IMR-90 (cell line): ENCODE results near the gene C2orf92. TPM values are rescaled to one million over a fixed set of nuclear protein-coding genes. Genes with fewer than 3 reads are reported as not detected.

Experiments used
- ATAC-seq: fragments of 200-7000 bp; cut with Tn5 transposase; 2 replicates; pipeline ENCODE4 v1.9.1; 2020; ENCODE audit warnings: low read depth, mild to moderate bottlenecking, moderate library complexity
- BruUV-seq: library from RNA; stranded (reverse); fragments of 400-500 nt; replicated peaks from 2 replicates; lab custom pipeline; 2021; lab: Mats Ljungman, UMichigan
- CTCF ChIA-PET: fragments of 300-600 bp; formaldehyde crosslinking; extraction: SDS; loops from one replicate; lab custom pipeline; 2021; ENCODE audit warnings: antibody characterized with exemption; lab: Yijun Ruan, JAX
- POLR2A ChIA-PET: fragments of 300-600 bp; sonication (Branson Sonifier 250); formaldehyde crosslinking; loops from one replicate; lab custom pipeline; 2022; ENCODE audit warnings: antibody characterized with exemption; ENCODE audit not compliant: unreplicated experiment; lab: Charles Lee
- DNase-seq: peaks from one replicate; pipeline ENCODE4 v3.0.0; 2013
- H2AFZ ChIP-seq: replicated peaks from 2 replicates; pipeline ENCODE3; 2013; ENCODE audit warnings: low read length, mild to moderate bottlenecking; ENCODE audit not compliant: poor library complexity
- H2AK5ac ChIP-seq: 2 replicates; pipeline ENCODE4 v1.6.1; 2013; ENCODE audit warnings: low read depth, low read length, inconsistent platforms
- H2AK9ac ChIP-seq: replicated peaks from 2 replicates; pipeline ENCODE3; 2013; ENCODE audit warnings: mild to moderate bottlenecking, low read depth, low read length, moderate library complexity; ENCODE audit not compliant: poor library complexity
- H2BK120ac ChIP-seq: 2 replicates; pipeline ENCODE4 v1.6.1; 2013; ENCODE audit warnings: low read depth, low read length, inconsistent platforms
- H2BK15ac ChIP-seq: 3 replicates; pipeline ENCODE4 v1.6.1; 2013; ENCODE audit warnings: low read depth, low read length, inconsistent platforms
- H2BK20ac ChIP-seq: 2 replicates; pipeline ENCODE4 v1.6.1; 2013; ENCODE audit warnings: low read depth, mild to moderate bottlenecking, inconsistent platforms, low read length, moderate library complexity
- H2BK5ac ChIP-seq: 2 replicates; pipeline ENCODE4 v1.6.1; 2013; ENCODE audit warnings: mild to moderate bottlenecking, low read depth, low read length, inconsistent platforms; ENCODE audit not compliant: poor library complexity, severe bottlenecking
- H3K14ac ChIP-seq: replicated peaks from 2 replicates; pipeline ENCODE4 v1.6.1; 2013; ENCODE audit warnings: low read depth, low read length, inconsistent platforms
- H3K18ac ChIP-seq: 2 replicates; pipeline ENCODE4 v1.6.1; 2013; ENCODE audit warnings: low read depth, low read length, control low read depth
- H3K23ac ChIP-seq: 2 replicates; pipeline ENCODE4 v1.6.1; 2013; ENCODE audit warnings: low read depth, low read length, inconsistent platforms
- H3K27ac ChIP-seq: 2 replicates; pipeline ENCODE4 v1.5.1; 2013; ENCODE audit warnings: mild to moderate bottlenecking, control low read depth, low read length; ENCODE audit not compliant: insufficient read depth
- H3K27me3 ChIP-seq: 2 replicates; pipeline ENCODE4 v1.6.1; 2013; ENCODE audit warnings: low read length; ENCODE audit not compliant: control insufficient read depth, insufficient read depth
- H3K36me3 ChIP-seq: 2 replicates; pipeline ENCODE4 v1.6.1; 2013; ENCODE audit warnings: low read length, mixed read lengths; ENCODE audit not compliant: control insufficient read depth, insufficient read depth
- H3K4ac ChIP-seq: 2 replicates; pipeline ENCODE4 v1.6.1; 2013; ENCODE audit warnings: low read depth, low read length, inconsistent platforms
- H3K4me1 ChIP-seq: 2 replicates; pipeline ENCODE4 v1.6.1; 2013; ENCODE audit warnings: low read length, mixed read lengths; ENCODE audit not compliant: control insufficient read depth, insufficient read depth
- H3K4me2 ChIP-seq: 2 replicates; pipeline ENCODE4 v1.6.1; 2013; ENCODE audit warnings: low read depth, mild to moderate bottlenecking, control low read depth, low read length, moderate library complexity
- H3K4me3 ChIP-seq: 2 replicates; pipeline ENCODE4 v1.5.1; 2013; ENCODE audit warnings: low read depth, mild to moderate bottlenecking, control low read depth, low read length, moderate library complexity; ENCODE audit not compliant: insufficient read depth
- H3K56ac ChIP-seq: 2 replicates; pipeline ENCODE4 v1.6.1; 2013; ENCODE audit warnings: low read length, inconsistent platforms; ENCODE audit not compliant: insufficient read depth; ENCODE audit errors: extremely low read depth
- H3K79me1 ChIP-seq, 2 experiments: 2 replicates each; pipeline ENCODE4 v1.6.1; 2013; ENCODE audit warnings: low read length in 2 of 2, inconsistent platforms in 1 of 2, low read depth in 1 of 2
- H3K9ac ChIP-seq: 2 replicates; pipeline ENCODE4 v1.6.1; 2013; ENCODE audit warnings: low read depth, low read length, control low read depth
- H3K9me1 ChIP-seq: 2 replicates; pipeline ENCODE4 v1.6.1; 2013; ENCODE audit warnings: low read length, inconsistent platforms; ENCODE audit not compliant: insufficient read depth
- H3K9me3 ChIP-seq: 2 replicates; pipeline ENCODE4 v1.6.1; 2013; ENCODE audit warnings: low read length; ENCODE audit not compliant: control insufficient read depth, insufficient read depth
- H4K20me1 ChIP-seq: 2 replicates; pipeline ENCODE4 v1.6.1; 2013; ENCODE audit warnings: low read length, inconsistent platforms; ENCODE audit not compliant: insufficient read depth
- H4K5ac ChIP-seq: 2 replicates; pipeline ENCODE4 v1.6.1; 2013; ENCODE audit warnings: mild to moderate bottlenecking, low read depth, low read length, control low read depth
- H4K8ac ChIP-seq, 2 experiments: 2 replicates each; pipeline ENCODE4 v1.6.1; 2013; ENCODE audit warnings: low read depth in 2 of 2, low read length in 2 of 2, control low read depth in 1 of 2, inconsistent platforms in 1 of 2
- H4K91ac ChIP-seq: 2 replicates; pipeline ENCODE4 v1.6.1; 2013; ENCODE audit warnings: low read depth, low read length, inconsistent platforms; ENCODE audit not compliant: insufficient read depth
- BHLHE40 ChIP-seq: fragments of 150-350 bp; IDR thresholded peaks from 2 replicates; pipeline ENCODE4 v1.6.1; 2016; ENCODE audit warnings: mild to moderate bottlenecking, low read depth, low read length
- CEBPB ChIP-seq: IDR thresholded peaks from 2 replicates; pipeline ENCODE4 v1.6.1; 2012; ENCODE audit warnings: low read depth, low read length, improper control_type of control experiment
- FOS ChIP-seq: fragments of 150-350 bp; IDR thresholded peaks from 2 replicates; pipeline ENCODE4 v1.6.1; 2016; ENCODE audit warnings: low read depth, low read length
- MAFK ChIP-seq: IDR thresholded peaks from 2 replicates; pipeline ENCODE4 v1.6.1; 2012; ENCODE audit warnings: low read depth, low read length, improper control_type of control experiment
- MAZ ChIP-seq: IDR thresholded peaks from 2 replicates; pipeline ENCODE4 v1.6.1; 2012; ENCODE audit warnings: low read depth, mild to moderate bottlenecking, low read length, improper control_type of control experiment, moderate library complexity, borderline replicate concordance
- MXI1 ChIP-seq: IDR thresholded peaks from 2 replicates; pipeline ENCODE4 v1.6.1; 2012; ENCODE audit warnings: low read depth, mild to moderate bottlenecking, low read length, moderate library complexity, borderline replicate concordance
- NFE2L2 ChIP-seq: fragments of 150-350 bp; IDR thresholded peaks from 2 replicates; pipeline ENCODE4 v1.6.1; 2016; ENCODE audit warnings: low read depth, mild to moderate bottlenecking, low read length
- POLR2A ChIP-seq: IDR thresholded peaks from 2 replicates; pipeline ENCODE4 v1.6.1; 2012; ENCODE audit warnings: mild to moderate bottlenecking, low read depth, low read length
- RAD21 ChIP-seq: IDR thresholded peaks from 2 replicates; pipeline ENCODE4 v1.6.1; 2012; ENCODE audit warnings: low read length, improper control_type of control experiment
- RCOR1 ChIP-seq: IDR thresholded peaks from 2 replicates; pipeline ENCODE4 v1.6.1; 2012; ENCODE audit warnings: mild to moderate bottlenecking, low read length, improper control_type of control experiment; ENCODE audit not compliant: insufficient replicate concordance
- RFX5 ChIP-seq: IDR thresholded peaks from 2 replicates; pipeline ENCODE4 v1.8.0; 2012; ENCODE audit warnings: low read depth, mild to moderate bottlenecking, low read length, moderate library complexity
- SMC3 ChIP-seq: fragments of 150-350 bp; IDR thresholded peaks from 2 replicates; pipeline ENCODE4 v1.6.1; 2016; ENCODE audit warnings: low read depth, mild to moderate bottlenecking, antibody characterized with exemption, low read length, moderate library complexity
- WGBS, 2 experiments: methylation state at CpG; one replicate each; pipeline versions ENCODE4 v1.1.5 to v1.1.7; 2013; ENCODE audit warnings: missing lambda C conversion rate in 2 of 2; ENCODE audit not compliant: insufficient read length in 1 of 2; ENCODE audit errors: extremely low coverage in 2 of 2; 5-methylcytosine and 5-hydroxymethylcytosine counted together
- dilution Hi-C: fragments of 300-500 bp; cut with HindIII; formaldehyde crosslinking; loops from one replicate; pipeline ENCODE4 v1.14.3; 2018; ENCODE audit warnings: low sequenced_read_pairs; ENCODE audit not compliant: unreplicated experiment
- in situ Hi-C: fragments of 300-500 bp; cut with MboI; formaldehyde crosslinking; loops from 3 replicates; pipeline ENCODE4 v1.14.3; 2019; ENCODE audit warnings: low sequenced_read_pairs, inconsistent platforms, mixed read lengths
- intact Hi-C: fragments of 100-400 bp; cut with micrococcal nuclease; formaldehyde crosslinking; loops from 2 replicates; pipeline ENCODE4 v1.10.0; 2022
- polyA plus RNA-seq, 3 experiments: library from polyadenylated mRNA; depleted of rRNA; stranded (reverse); fragments of >200 nt; gene quantifications; 2 replicates each; pipeline ENCODE4 v1.2.3, GENCODE V29; 2012; ENCODE audit warnings: low replicate concordance in 1 of 3
- total RNA-seq: library from RNA; depleted of rRNA; stranded (reverse); fragments of >200 nt; gene quantifications from 2 replicates; pipeline ENCODE4 v1.2.3, GENCODE V29; 2012
- TF ChIP-seq, protein P1 (sequence below): fragments of 150-350 bp; IDR thresholded peaks from 2 replicates; pipeline ENCODE4 v1.6.1; 2017; ENCODE audit warnings: mild to moderate bottlenecking, antibody characterized with exemption, low read length, low read depth
- TF ChIP-seq, protein P2 (sequence below): conservative IDR thresholded peaks from 2 replicates; pipeline ENCODE4 v1.5.1; 2012; ENCODE audit warnings: mild to moderate bottlenecking, low read depth, low read length, improper control_type of control experiment
- TF ChIP-seq, protein P3 (sequence below): fragments of 150-350 bp; IDR thresholded peaks from 2 replicates; pipeline ENCODE4 v1.6.1; 2016; ENCODE audit warnings: low read depth, mild to moderate bottlenecking, low read length, moderate library complexity, borderline replicate concordance

C2orf92 gene
- total and polyA plus RNA-seq, 2 of the 4 experiments (the other 2 are of a cell fraction) = 0.90 to 2.5 TPM

DNA sequence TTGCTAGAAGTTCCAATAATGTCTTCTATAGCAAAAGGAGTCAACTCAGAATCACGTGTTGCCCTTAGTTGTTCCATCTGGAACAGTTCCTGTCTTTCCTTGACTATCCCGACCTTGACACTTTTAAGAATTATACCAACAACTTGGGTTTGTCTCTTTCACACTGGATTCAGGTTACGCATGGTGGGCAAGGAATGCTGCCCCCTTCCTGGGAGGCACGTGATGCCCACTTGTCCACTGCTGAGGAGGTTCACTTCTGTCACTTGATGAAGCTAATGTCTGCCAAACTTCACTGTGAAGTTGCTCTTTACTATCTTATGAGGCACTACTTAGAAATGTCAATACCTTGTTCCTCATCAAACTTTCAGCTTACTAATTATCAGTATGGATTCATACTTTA, 18.4 kb upstream of the C2orf92 start:
- TF ChIP-seq NFE2L2 = no peak
- TF ChIP-seq, protein P1, sequence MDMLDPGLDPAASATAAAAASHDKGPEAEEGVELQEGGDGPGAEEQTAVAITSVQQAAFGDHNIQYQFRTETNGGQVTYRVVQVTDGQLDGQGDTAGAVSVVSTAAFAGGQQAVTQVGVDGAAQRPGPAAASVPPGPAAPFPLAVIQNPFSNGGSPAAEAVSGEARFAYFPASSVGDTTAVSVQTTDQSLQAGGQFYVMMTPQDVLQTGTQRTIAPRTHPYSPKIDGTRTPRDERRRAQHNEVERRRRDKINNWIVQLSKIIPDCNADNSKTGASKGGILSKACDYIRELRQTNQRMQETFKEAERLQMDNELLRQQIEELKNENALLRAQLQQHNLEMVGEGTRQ = no peak
- no peak for TF ChIP-seq MAFK
- TF ChIP-seq RAD21 = no peak
- TF ChIP-seq FOS = no peak
- TF ChIP-seq, protein P2, sequence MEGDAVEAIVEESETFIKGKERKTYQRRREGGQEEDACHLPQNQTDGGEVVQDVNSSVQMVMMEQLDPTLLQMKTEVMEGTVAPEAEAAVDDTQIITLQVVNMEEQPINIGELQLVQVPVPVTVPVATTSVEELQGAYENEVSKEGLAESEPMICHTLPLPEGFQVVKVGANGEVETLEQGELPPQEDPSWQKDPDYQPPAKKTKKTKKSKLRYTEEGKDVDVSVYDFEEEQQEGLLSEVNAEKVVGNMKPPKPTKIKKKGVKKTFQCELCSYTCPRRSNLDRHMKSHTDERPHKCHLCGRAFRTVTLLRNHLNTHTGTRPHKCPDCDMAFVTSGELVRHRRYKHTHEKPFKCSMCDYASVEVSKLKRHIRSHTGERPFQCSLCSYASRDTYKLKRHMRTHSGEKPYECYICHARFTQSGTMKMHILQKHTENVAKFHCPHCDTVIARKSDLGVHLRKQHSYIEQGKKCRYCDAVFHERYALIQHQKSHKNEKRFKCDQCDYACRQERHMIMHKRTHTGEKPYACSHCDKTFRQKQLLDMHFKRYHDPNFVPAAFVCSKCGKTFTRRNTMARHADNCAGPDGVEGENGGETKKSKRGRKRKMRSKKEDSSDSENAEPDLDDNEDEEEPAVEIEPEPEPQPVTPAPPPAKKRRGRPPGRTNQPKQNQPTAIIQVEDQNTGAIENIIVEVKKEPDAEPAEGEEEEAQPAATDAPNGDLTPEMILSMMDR = no peak
- no peak for TF ChIP-seq POLR2A
- no peak for TF ChIP-seq MXI1
- TF ChIP-seq RCOR1 = no peak
- no peak for TF ChIP-seq MAZ
- TF ChIP-seq, protein P3, sequence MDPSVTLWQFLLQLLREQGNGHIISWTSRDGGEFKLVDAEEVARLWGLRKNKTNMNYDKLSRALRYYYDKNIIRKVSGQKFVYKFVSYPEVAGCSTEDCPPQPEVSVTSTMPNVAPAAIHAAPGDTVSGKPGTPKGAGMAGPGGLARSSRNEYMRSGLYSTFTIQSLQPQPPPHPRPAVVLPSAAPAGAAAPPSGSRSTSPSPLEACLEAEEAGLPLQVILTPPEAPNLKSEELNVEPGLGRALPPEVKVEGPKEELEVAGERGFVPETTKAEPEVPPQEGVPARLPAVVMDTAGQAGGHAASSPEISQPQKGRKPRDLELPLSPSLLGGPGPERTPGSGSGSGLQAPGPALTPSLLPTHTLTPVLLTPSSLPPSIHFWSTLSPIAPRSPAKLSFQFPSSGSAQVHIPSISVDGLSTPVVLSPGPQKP = no peak
- TF ChIP-seq RFX5 = no peak
- no peak for TF ChIP-seq CEBPB
- no peak for TF ChIP-seq BHLHE40
- TF ChIP-seq SMC3 = no peak
- Histone ChIP-seq H3K4me2 (no peak overlapping the region), H3K14ac (no peak overlapping the region), H3K27me3 (no peaks in the 10 kb centered on the region), H3K27ac (no peak overlapping the region), H4K8ac (no peak overlapping the region), H3K9me3 (peaks cover 15% of the 10 kb centered on the region), H3K9me1 (peaks cover 3% of the 10 kb centered on the region; the same call in 1 of the 2 replicates), H4K5ac (no peak overlapping the region), H3K36me3 (peaks cover 33% of the 10 kb centered on the region), H2AK9ac (no peak overlapping the region), H3K79me1 (peaks cover 13 to 16% of the 10 kb centered on the region in 2 experiments), H2AK5ac (no peak overlapping the region), H3K9ac (no peak overlapping the region), H3K56ac (no peak overlapping the region), H2BK20ac (no peak overlapping the region), H2AFZ (no peak overlapping the region), H3K18ac (no peak overlapping the region), H4K91ac (no peak overlapping the region), H3K4ac (no peak overlapping the region), H3K4me1 (peaks cover 2% of the 10 kb centered on the region), H3K4me3 (no peak overlapping the region), H4K20me1 (no peaks in the 10 kb centered on the region), H2BK5ac (no peak overlapping the region), H2BK15ac (no peak overlapping the region), H3K23ac (no peak overlapping the region), H2BK120ac (no peak overlapping the region)
- POLR2A ChIA-PET = no interaction called here
- no TSS peak for BruUV-seq
- DNase-seq (no peak), ATAC-seq (no peak)
- intact Hi-C loops = no loop called here
- in situ Hi-C loops = loop anchor here (25.0 kb wide), 1 partner anchor 1589 kb away; no protein-coding TSS in a partner anchor
- 100% methylated on average over 2 of the region's 4 CpGs; no CpG with 5 or more reads in 1 of the 2 experiments for WGBS, 2 experiments
- dilution Hi-C loops = no loop called here
- CTCF ChIA-PET = interaction anchor here (0.8 kb wide), 1 partner anchor 11 kb away, joined by 3 read pairs; no protein-coding TSS in a partner anchor
